Tibial nerve (tissue), 4 donors: ENCODE results near the gene CTXN3. TPM values are rescaled to one million over a fixed set of nuclear protein-coding genes. Genes with fewer than 3 reads are reported as not detected.
A peak's percentile ranks its signal among the peaks of the same experiment; 100 is the strongest.

Experiments
- DNase-seq, 2 donors: peaks; one replicate each; pipeline ENCODE4 v3.0.0-alpha.2; 2019; ENCODE audit warnings: low spot score in 2 of 2
- H3K27ac ChIP-seq, 4 donors: fragments of 200-600 bp; sonication (generic) in 3 of 4; one replicate each; pipeline ENCODE4 v1.5.1; 2017 to 2019; ENCODE audit warnings: mild to moderate bottlenecking in 1 of 4
- H3K27me3 ChIP-seq, 2 donors: fragments of 200-600 bp; sonication (generic) in 1 of 2; one replicate each; pipeline versions ENCODE4 v1.5.1 to v1.6.0; 2017 to 2019
- H3K36me3 ChIP-seq, 3 donors: fragments of 200-600 bp; sonication (generic); one replicate each; pipeline ENCODE4 v1.5.1; 2018 to 2019
- H3K4me1 ChIP-seq, 4 donors: fragments of 200-600 bp; sonication (generic) in 3 of 4; one replicate each; pipeline ENCODE4 v1.5.1; 2017 to 2019
- H3K4me3 ChIP-seq, 4 donors: fragments of 200-600 bp; sonication (generic) in 3 of 4; one replicate each; pipeline ENCODE4 v1.5.1; 2017 to 2019; ENCODE audit warnings: mild to moderate bottlenecking in 1 of 4, moderate library complexity in 1 of 4
- H3K9me3 ChIP-seq, 4 donors: fragments of 200-600 bp; sonication (generic) in 3 of 4; one replicate each; pipeline ENCODE4 v1.5.1; 2017 to 2019
- CTCF ChIP-seq, 5 experiments: fragments of 200-600 bp in 3 of 5; fragments of 450-650 bp in 2 of 5; sonication (generic) in 3 of 5; IDR thresholded peaks; one replicate each; pipeline ENCODE4 v1.5.1; 2016 to 2019; ENCODE audit warnings: antibody characterized with exemption in 5 of 5, mild to moderate bottlenecking in 3 of 5, moderate library complexity in 2 of 5
- EP300 ChIP-seq, 2 donors: sonication (generic); formaldehyde crosslinking; IDR thresholded peaks; one replicate each; pipeline ENCODE4 v1.6.1; 2017; ENCODE audit warnings: antibody characterized with exemption in 2 of 2, mild to moderate bottlenecking in 1 of 2
- POLR2A ChIP-seq, 2 donors: fragments of 450-650 bp; IDR thresholded peaks; one replicate each; pipeline ENCODE4 v1.6.1; 2017; ENCODE audit warnings: antibody characterized with exemption in 2 of 2, mild to moderate bottlenecking in 2 of 2, moderate library complexity in 2 of 2
- WGBS, 2 donors: methylation state at CpG; one replicate each; pipeline ENCODE4 v1.1.5; 2018; 5-methylcytosine and 5-hydroxymethylcytosine counted together
- total RNA-seq, 4 donors: library from RNA; depleted of rRNA; stranded (reverse); fragments of >200 nt; gene quantifications; one replicate each; pipeline ENCODE4 v1.1.0, GENCODE V29; 2016

The CTXN3 gene
- total RNA-seq, 4 donors from 2014 or later: not detected

- Histone ChIP-seq H3K4me1 (peaks cover 0 to 18% (median 3%) of the 10 kb centered on the region in 4 donors), H3K4me3 (no peak overlapping the region), H3K9me3 (no peaks in the 10 kb centered on the region), H3K27me3 (no peaks in the 10 kb centered on the region), H3K36me3 (no peaks in the 10 kb centered on the region), H3K27ac (peak overlapping the region in 2 of 4 donors; percentile 53 to 57)
- TF ChIP-seq POLR2A (IDR thresholded peaks at IDR 0.05) (no peak), EP300 (IDR thresholded peaks at IDR 0.05) (no peak), CTCF (IDR thresholded peaks at IDR 0.05) (no peak)
- WGBS, 2 donors: 47 to 61% methylated on average over 2 of the region's 2 CpGs
- DNase-seq: no peak
Observed at GRCh38 chr5:127685662-127686061, 36.8 kb downstream of the CTXN3 start.

GRCh38 chr5:127686424-127686823, 37.5 kb downstream of the CTXN3 start:
- no peaks in the 10 kb centered on the region for H3K36me3 ChIP-seq
- no peak overlapping the region for H3K4me3 ChIP-seq
- no peak for TF ChIP-seq CTCF (IDR thresholded peaks at IDR 0.05)
- no peak for TF ChIP-seq POLR2A (IDR thresholded peaks at IDR 0.05)
- TF ChIP-seq EP300 (IDR thresholded peaks at IDR 0.05): no peak
- no peaks in the 10 kb centered on the region for H3K9me3 ChIP-seq
- peak overlapping the region in 2 of 4 donors; percentile 53 to 57 for H3K27ac ChIP-seq
- DNase-seq: no peak
- peaks cover 0 to 18% (median 3%) of the 10 kb centered on the region in 4 donors for H3K4me1 ChIP-seq
- no peaks in the 10 kb centered on the region for H3K27me3 ChIP-seq

GRCh38 chr5:127694518-127695171, 45.8 kb downstream of the CTXN3 start:
- Histone ChIP-seq H3K4me3 (no peak overlapping the region), H3K36me3 (no peaks in the 10 kb centered on the region), H3K27ac (no peak overlapping the region), H3K4me1 (no peaks in the 10 kb centered on the region), H3K9me3 (no peaks in the 10 kb centered on the region), H3K27me3 (no peaks in the 10 kb centered on the region)
- TF ChIP-seq CTCF (IDR thresholded peaks at IDR 0.05): no peak
- TF ChIP-seq POLR2A (IDR thresholded peaks at IDR 0.05): no peak
- TF ChIP-seq EP300 (IDR thresholded peaks at IDR 0.05): no peak
- WGBS, 2 donors: 88 to 92% methylated on average over 1 of the region's 1 CpG
- no peak for DNase-seq

- Histone ChIP-seq H3K4me3 (no peak overlapping the region), H3K4me1 (no peaks in the 10 kb centered on the region)
- no peak for TF ChIP-seq POLR2A (IDR thresholded peaks at IDR 0.05)
- TF ChIP-seq CTCF (IDR thresholded peaks at IDR 0.05): no peak
- no peak for TF ChIP-seq EP300 (IDR thresholded peaks at IDR 0.05)
Observed at GRCh38 chr5:127695346-127695745, 46.5 kb downstream of the CTXN3 start.

GRCh38 chr5:127696683-127697082, 47.8 kb downstream of the CTXN3 start:
- H3K27me3 ChIP-seq: no peaks in the 10 kb centered on the region
- H3K36me3 ChIP-seq: no peaks in the 10 kb centered on the region
- TF ChIP-seq POLR2A (IDR thresholded peaks at IDR 0.05) (no peak), EP300 (IDR thresholded peaks at IDR 0.05) (no peak), CTCF (IDR thresholded peaks at IDR 0.05) (no peak)
- H3K27ac ChIP-seq: no peak overlapping the region
- H3K9me3 ChIP-seq: no peaks in the 10 kb centered on the region
- no peak for DNase-seq
- 77 to 83% methylated on average over 6 of the region's 6 CpGs for WGBS, 2 donors
- H3K4me3 ChIP-seq: no peak overlapping the region
- no peaks in the 10 kb centered on the region for H3K4me1 ChIP-seq

More at GRCh38 chr5:127695346-127695745, 46.5 kb downstream of the CTXN3 start:
- Histone ChIP-seq H3K36me3 (no peaks in the 10 kb centered on the region), H3K27me3 (no peaks in the 10 kb centered on the region), H3K27ac (no peak overlapping the region), H3K9me3 (no peaks in the 10 kb centered on the region)
- no peak for DNase-seq
